Measurements from ENCODE around the gene SHB. TPM values are rescaled to one million over a fixed set of nuclear protein-coding genes. Genes with fewer than 3 reads are reported as not detected.

Gene SHB
- polyA plus RNA-seq, 2 of the 4 experiments (the other 2 are of a cell fraction), result 15.4 to 22.0 TPM

- ATAC-seq, result no peak
- FAIRE-seq, result no peak
- 84% methylated on average over 7 of the region's 7 CpGs for WGBS (ENCODE audit: missing lambda C conversion rate)
- Histone ChIP-seq H3K9me3 (no peaks in the 10 kb centered on the region), H3K4me2 (no peak overlapping the region), H3K4me3 (no peak overlapping the region), H3K27ac (no peak overlapping the region), H3K4me1 (no peaks in the 10 kb centered on the region)
- ChIA-PET POLR2A (no interaction called here), CTCF (interaction anchor here (0.9 to 1.9 kb wide), 6 partner anchors 14 to 270 kb away, joined by 3 to 5 read pairs (median 4); partner anchors contain the start of gene SHB)
- no peak for TF ChIP-seq EHF (CRISPR knock-in tag; IDR thresholded peaks at IDR 0.05)
- no peak for TF ChIP-seq RCOR1 (IDR thresholded peaks at IDR 0.05; ENCODE audit: low read depth, low read length)
- no peak for TF ChIP-seq CHD4 (IDR thresholded peaks at IDR 0.05; ENCODE audit: borderline replicate concordance)
- TF ChIP-seq, protein P1, sequence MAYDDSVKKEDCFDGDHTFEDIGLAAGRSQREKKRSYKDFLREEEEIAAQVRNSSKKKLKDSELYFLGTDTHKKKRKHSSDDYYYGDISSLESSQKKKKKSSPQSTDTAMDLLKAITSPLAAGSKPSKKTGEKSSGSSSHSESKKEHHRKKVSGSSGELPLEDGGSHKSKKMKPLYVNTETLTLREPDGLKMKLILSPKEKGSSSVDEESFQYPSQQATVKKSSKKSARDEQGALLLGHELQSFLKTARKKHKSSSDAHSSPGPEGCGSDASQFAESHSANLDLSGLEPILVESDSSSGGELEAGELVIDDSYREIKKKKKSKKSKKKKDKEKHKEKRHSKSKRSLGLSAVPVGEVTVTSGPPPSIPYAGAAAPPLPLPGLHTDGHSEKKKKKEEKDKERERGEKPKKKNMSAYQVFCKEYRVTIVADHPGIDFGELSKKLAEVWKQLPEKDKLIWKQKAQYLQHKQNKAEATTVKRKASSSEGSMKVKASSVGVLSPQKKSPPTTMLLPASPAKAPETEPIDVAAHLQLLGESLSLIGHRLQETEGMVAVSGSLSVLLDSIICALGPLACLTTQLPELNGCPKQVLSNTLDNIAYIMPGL (CRISPR knock-in tag; IDR thresholded peaks at IDR 0.05; ENCODE audit: borderline replicate concordance), result no peak
- TF ChIP-seq BHLHE40 (IDR thresholded peaks at IDR 0.05; ENCODE audit: low read depth, low read length), result no peak
- no peak for TF ChIP-seq HOXA7 (CRISPR knock-in tag; IDR thresholded peaks at IDR 0.05)
- TF ChIP-seq POLR2A (IDR thresholded peaks at IDR 0.05; ENCODE audit: low read length), result no peak
- TF ChIP-seq KDM5A (IDR thresholded peaks at IDR 0.05), result no peak
- no peak for TF ChIP-seq ELK1 (IDR thresholded peaks at IDR 0.05; ENCODE audit: low read depth, low read length)
- no peak for TF ChIP-seq HEYL (CRISPR knock-in tag; IDR thresholded peaks at IDR 0.05)
- TF ChIP-seq JUNB (IDR thresholded peaks at IDR 0.05), result no peak
- no peak for TF ChIP-seq CEBPB (IDR thresholded peaks at IDR 0.05)
- DNase-seq (ENCODE audit: low read depth in 1 of 2, low spot score in 1 of 2), result no peak
Measured at GRCh38 chr9:38091310-38092199, 22.5 kb upstream of the SHB start.

DNA sequence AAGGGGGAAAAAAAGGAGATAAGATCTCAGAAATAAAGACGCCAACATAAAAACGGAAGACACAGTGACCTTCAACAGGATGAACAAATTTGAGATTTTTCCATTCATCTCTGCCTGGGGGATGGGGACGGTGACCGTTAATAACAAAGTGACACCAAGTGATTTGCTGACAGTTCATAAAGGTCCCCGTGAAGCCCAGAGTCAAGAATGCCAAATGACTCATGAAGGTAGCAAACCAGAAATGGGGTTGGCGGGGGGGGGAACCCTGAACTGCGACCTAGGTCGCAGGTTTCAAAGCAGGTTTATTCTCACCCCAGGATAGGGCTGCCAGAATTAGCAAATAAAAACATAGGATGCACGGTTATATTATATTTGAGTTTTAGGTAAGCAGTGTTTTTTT lies 21.1 kb upstream of the SHB start:
- CTCF ChIA-PET, result interaction anchor here (4.1 to 4.2 kb wide), 2 partner anchors 9 to 174 kb away, joined by 29 to 42 read pairs; no protein-coding TSS in a partner anchor
- 72% methylated on average over 9 of the region's 9 CpGs for WGBS (ENCODE audit: missing lambda C conversion rate)
- Histone ChIP-seq H3K4me1 (no peaks in the 10 kb centered on the region), H3K9me3 (no peaks in the 10 kb centered on the region), H3K4me3 (no peak overlapping the region), H3K27ac (no peak overlapping the region), H3K4me2 (no peak overlapping the region)
- TF ChIP-seq CBX2 (IDR thresholded peaks at IDR 0.05; ENCODE audit: borderline replicate concordance, low read depth) (no peak), EHF (CRISPR knock-in tag; IDR thresholded peaks at IDR 0.05) (no peak), RFX5 (IDR thresholded peaks at IDR 0.05) (no peak), PHF8 (IDR thresholded peaks at IDR 0.05; ENCODE audit: borderline replicate concordance, low read depth) (no peak), POLR2A (IDR thresholded peaks at IDR 0.05; ENCODE audit: low read length) (no peak), MAX (IDR thresholded peaks at IDR 0.05) (no peak), PBX3 (IDR thresholded peaks at IDR 0.05) (no peak), SREBF2 (IDR thresholded peaks at IDR 0.05) (no peak), NR3C1 (IDR thresholded peaks at IDR 0.05) (no peak), ZSCAN20 (CRISPR knock-in tag; IDR thresholded peaks at IDR 0.05) (no peak), ELK1 (IDR thresholded peaks at IDR 0.05; ENCODE audit: low read depth, low read length) (no peak), CHD4 (IDR thresholded peaks at IDR 0.05; ENCODE audit: borderline replicate concordance) (no peak), BHLHE40 (IDR thresholded peaks at IDR 0.05; ENCODE audit: low read depth, low read length) (no peak), RNF2 (IDR thresholded peaks at IDR 0.05; ENCODE audit: borderline replicate concordance, low read depth) (no peak), FOXS1 (CRISPR knock-in tag; IDR thresholded peaks at IDR 0.05) (no peak), CTCF (IDR thresholded peaks at IDR 0.05) (no peak), USF2 (IDR thresholded peaks at IDR 0.05) (no peak), JUNB (IDR thresholded peaks at IDR 0.05) (no peak)
- TF ChIP-seq, protein P1 (CRISPR knock-in tag; IDR thresholded peaks at IDR 0.05; ENCODE audit: borderline replicate concordance), result no peak
- POLR2A ChIA-PET, result no interaction called here
- DNase-seq (ENCODE audit: low read depth in 1 of 2, low spot score in 1 of 2) (no peak), ATAC-seq (no peak), FAIRE-seq (no peak)

Data from A549 (cell line).